Neural cell (in vitro differentiated cells): ENCODE results near the gene ESPN. TPM values are rescaled to one million over a fixed set of nuclear protein-coding genes. Genes with fewer than 3 reads are reported as not detected.
"Not testable (repeated sequence)": the region's sequence is repeated elsewhere in the genome, so short reads cannot be mapped to it uniquely, and the experiment has no call there.

ENCODE experiments used
- H2AFZ ChIP-seq: fragments of 200-600, 300-800 bp; sonication (generic), shearing (Covaris generic); 2 replicates; pipeline ENCODE4 v1.6.0; 2014; ENCODE audit warnings: low read depth, mild to moderate bottlenecking, antibody characterized with exemption, low read length, moderate library complexity
- H3F3A ChIP-seq: fragments of 200-600 bp; shearing (Covaris generic); 2 replicates; pipeline ENCODE4 v1.6.1; 2016; ENCODE audit warnings: mild to moderate bottlenecking, moderate library complexity, mixed read lengths, antibody characterized with exemption, low read length; ENCODE audit not compliant: insufficient read depth, poor library complexity, severe bottlenecking
- H3K27ac ChIP-seq: fragments of 200-600, 300-800 bp; sonication (generic), shearing (Covaris generic); 2 replicates; pipeline ENCODE4 v1.5.1; 2014; ENCODE audit warnings: mild to moderate bottlenecking, low read length, moderate library complexity
- H3K27me3 ChIP-seq: fragments of 300-800, 200-600 bp; sonication (generic), shearing (Covaris generic); 2 replicates; pipeline ENCODE4 v1.6.0; 2014; ENCODE audit warnings: mild to moderate bottlenecking, low read depth, low read length, moderate library complexity; ENCODE audit not compliant: insufficient read depth
- H3K36me3 ChIP-seq: fragments of 300-800, 200-600 bp; sonication (generic), shearing (Covaris generic); 2 replicates; pipeline ENCODE4 v1.5.1; 2014; ENCODE audit warnings: mild to moderate bottlenecking, antibody characterized with exemption, low read length, moderate library complexity; ENCODE audit not compliant: insufficient read depth
- H3K4me2 ChIP-seq: fragments of 300-800, 200-600 bp; sonication (generic), shearing (Covaris generic); 2 replicates; pipeline ENCODE4 v1.6.0; 2014; ENCODE audit warnings: mild to moderate bottlenecking, low read length
- H3K4me3 ChIP-seq: fragments of 300-800, 200-600 bp; sonication (generic), shearing (Covaris generic); 2 replicates; pipeline ENCODE4 v1.5.1; 2014; ENCODE audit warnings: mild to moderate bottlenecking, low read length, moderate library complexity
- H3K79me2 ChIP-seq: fragments of 200-600 bp; shearing (Covaris generic); replicated peaks from 2 replicates; pipeline ENCODE4 v1.6.0; 2014; ENCODE audit warnings: mild to moderate bottlenecking, low read length, moderate library complexity; ENCODE audit not compliant: insufficient read depth
- H3K9ac ChIP-seq: fragments of 300-800, 200-600 bp; sonication (generic), shearing (Covaris generic); 2 replicates; pipeline ENCODE4 v1.6.1; 2016; ENCODE audit warnings: mild to moderate bottlenecking, low read length, mixed read lengths
- H3K9me2 ChIP-seq: fragments of 200-600 bp; shearing (Covaris generic); 2 replicates; pipeline ENCODE4 v1.6.1; 2016; ENCODE audit warnings: mild to moderate bottlenecking, low read length, mixed read lengths; ENCODE audit not compliant: insufficient read depth
- H3K9me3 ChIP-seq: fragments of 200-600, 300-800 bp; sonication (generic), shearing (Covaris generic); 2 replicates; pipeline ENCODE4 v1.6.1; 2016; ENCODE audit warnings: mild to moderate bottlenecking, mixed run types, low read length, moderate library complexity, mixed read lengths
- H4K20me1 ChIP-seq: fragments of 200-600 bp; shearing (Covaris generic); 2 replicates; pipeline ENCODE4 v1.6.1; 2016; ENCODE audit warnings: mild to moderate bottlenecking, mixed run types; ENCODE audit not compliant: insufficient read depth
- CTCF ChIP-seq: fragments of 450-650 bp; IDR thresholded peaks from 2 replicates; pipeline ENCODE4 v1.5.1; 2014; ENCODE audit warnings: antibody characterized with exemption, mild to moderate bottlenecking, moderate library complexity; ENCODE audit not compliant: poor library complexity, severe bottlenecking
- EP300 ChIP-seq: fragments of 450-650 bp; conservative IDR thresholded peaks from 2 replicates; pipeline ENCODE4 v1.6.1; 2014; ENCODE audit warnings: antibody characterized with exemption, mild to moderate bottlenecking, moderate library complexity; ENCODE audit not compliant: poor library complexity, severe bottlenecking
- EZH2 ChIP-seq: fragments of 200-600, 300-800 bp; shearing (Covaris generic), sonication (generic); IDR thresholded peaks from 2 replicates; pipeline ENCODE4 v1.6.1; 2014; ENCODE audit warnings: antibody characterized with exemption, low read length, borderline replicate concordance, mild to moderate bottlenecking; ENCODE audit not compliant: insufficient read depth, poor library complexity, severe bottlenecking
- MXI1 ChIP-seq: fragments of 450-650 bp; conservative IDR thresholded peaks from 2 replicates; pipeline ENCODE4 v1.6.1; 2014; ENCODE audit warnings: antibody characterized with exemption, mild to moderate bottlenecking; ENCODE audit not compliant: poor library complexity, severe bottlenecking
- POLR2AphosphoS5 ChIP-seq: IDR thresholded peaks from 2 replicates; pipeline ENCODE4 v1.6.1; 2012
- RAD21 ChIP-seq: fragments of 450-650 bp; conservative IDR thresholded peaks from 2 replicates; pipeline ENCODE4 v1.6.1; 2014; ENCODE audit warnings: antibody characterized with exemption, mild to moderate bottlenecking, moderate library complexity
- SMC3 ChIP-seq: fragments of 450-650 bp; conservative IDR thresholded peaks from 2 replicates; pipeline ENCODE4 v1.6.1; 2014; ENCODE audit warnings: antibody characterized with exemption, mild to moderate bottlenecking, moderate library complexity; ENCODE audit not compliant: poor library complexity
- TAF1 ChIP-seq: IDR thresholded peaks from 2 replicates; pipeline ENCODE4 v1.6.1; 2012; ENCODE audit warnings: low read depth
- polyA plus RNA-seq: library from polyadenylated mRNA; depleted of rRNA; stranded (reverse); fragments of >200 nt; gene quantifications from 2 replicates; pipeline ENCODE4 v1.2.3, GENCODE V29; 2014
- TF ChIP-seq, protein P1 (sequence below): IDR thresholded peaks from 2 replicates; pipeline ENCODE4 v1.6.1; 2012; ENCODE audit warnings: borderline replicate concordance

Gene ESPN
- polyA plus RNA-seq, 1 donor from 2014 or later: not detected

- H2AFZ ChIP-seq: peak within 1 kb of the TSS; percentile 36
- peak within 1 kb of the TSS; percentile 90 for H3K9ac ChIP-seq
- peaks cover 26% of the 10 kb centered on the region for H3K79me2 ChIP-seq
- no peaks in the 10 kb centered on the region for H3K36me3 ChIP-seq
- peak within 1 kb of the TSS; percentile 90 for H3K4me3 ChIP-seq
- H3K27ac ChIP-seq: peak within 1 kb of the TSS; percentile 83
- H3K9me3 ChIP-seq: no peaks in the 10 kb centered on the region
- H3K4me2 ChIP-seq: peak within 1 kb of the TSS; percentile 99
- no peaks in the 10 kb centered on the region for H3K27me3 ChIP-seq
- no peaks in the 10 kb centered on the region for H4K20me1 ChIP-seq
- no peaks in the 10 kb centered on the region for H3F3A ChIP-seq
- no peaks in the 10 kb centered on the region for H3K9me2 ChIP-seq
- TF ChIP-seq RAD21 (peak; percentile 59), MXI1 (peak; percentile 97), EP300 (peak; percentile 37), POLR2AphosphoS5 (peak; percentile 88), EZH2 (no peak), SMC3 (peak; percentile 61), TAF1 (peak; percentile 63), CTCF (peak; percentile 60)
- TF ChIP-seq, protein P1, sequence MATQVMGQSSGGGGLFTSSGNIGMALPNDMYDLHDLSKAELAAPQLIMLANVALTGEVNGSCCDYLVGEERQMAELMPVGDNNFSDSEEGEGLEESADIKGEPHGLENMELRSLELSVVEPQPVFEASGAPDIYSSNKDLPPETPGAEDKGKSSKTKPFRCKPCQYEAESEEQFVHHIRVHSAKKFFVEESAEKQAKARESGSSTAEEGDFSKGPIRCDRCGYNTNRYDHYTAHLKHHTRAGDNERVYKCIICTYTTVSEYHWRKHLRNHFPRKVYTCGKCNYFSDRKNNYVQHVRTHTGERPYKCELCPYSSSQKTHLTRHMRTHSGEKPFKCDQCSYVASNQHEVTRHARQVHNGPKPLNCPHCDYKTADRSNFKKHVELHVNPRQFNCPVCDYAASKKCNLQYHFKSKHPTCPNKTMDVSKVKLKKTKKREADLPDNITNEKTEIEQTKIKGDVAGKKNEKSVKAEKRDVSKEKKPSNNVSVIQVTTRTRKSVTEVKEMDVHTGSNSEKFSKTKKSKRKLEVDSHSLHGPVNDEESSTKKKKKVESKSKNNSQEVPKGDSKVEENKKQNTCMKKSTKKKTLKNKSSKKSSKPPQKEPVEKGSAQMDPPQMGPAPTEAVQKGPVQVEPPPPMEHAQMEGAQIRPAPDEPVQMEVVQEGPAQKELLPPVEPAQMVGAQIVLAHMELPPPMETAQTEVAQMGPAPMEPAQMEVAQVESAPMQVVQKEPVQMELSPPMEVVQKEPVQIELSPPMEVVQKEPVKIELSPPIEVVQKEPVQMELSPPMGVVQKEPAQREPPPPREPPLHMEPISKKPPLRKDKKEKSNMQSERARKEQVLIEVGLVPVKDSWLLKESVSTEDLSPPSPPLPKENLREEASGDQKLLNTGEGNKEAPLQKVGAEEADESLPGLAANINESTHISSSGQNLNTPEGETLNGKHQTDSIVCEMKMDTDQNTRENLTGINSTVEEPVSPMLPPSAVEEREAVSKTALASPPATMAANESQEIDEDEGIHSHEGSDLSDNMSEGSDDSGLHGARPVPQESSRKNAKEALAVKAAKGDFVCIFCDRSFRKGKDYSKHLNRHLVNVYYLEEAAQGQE: peak; percentile 91
Measured at GRCh38 chr1:6393400-6394187, 31.0 kb upstream of the ESPN start, which contains the start of gene ACOT7. Gene ACOT7, minus strand, starts transcription at chr1:6393767. Its CDS starts 368 bp downstream, at chr1:6393399.

GRCh38 chr1:6395130-6395529 is 29.4 kb upstream of the ESPN start:
- not testable (repeated sequence) for H3K27ac ChIP-seq, H3K4me2 ChIP-seq, H4K20me1 ChIP-seq, H3K9ac ChIP-seq, H3K27me3 ChIP-seq, H3K9me2 ChIP-seq, H3K9me3 ChIP-seq, H3F3A ChIP-seq, H3K36me3 ChIP-seq, H3K4me3 ChIP-seq, H2AFZ ChIP-seq
- peaks cover 18% of the 10 kb centered on the region for H3K79me2 ChIP-seq

GRCh38 chr1:6395781-6396244 is 28.8 kb upstream of the ESPN start:
- not testable (repeated sequence) for H3K9me2 ChIP-seq, H2AFZ ChIP-seq, H4K20me1 ChIP-seq, H3K4me3 ChIP-seq, H3K27ac ChIP-seq, H3K27me3 ChIP-seq, H3K36me3 ChIP-seq, H3K9me3 ChIP-seq, H3K9ac ChIP-seq, H3K4me2 ChIP-seq, H3F3A ChIP-seq
- peaks cover 18% of the 10 kb centered on the region for H3K79me2 ChIP-seq
